AG09319 (cell line): ENCODE results near the gene HIF3A.
A peak's percentile ranks its signal among the peaks of the same experiment; 100 is the strongest.

Source experiments
- DNase-seq: peaks from one replicate; pipeline ENCODE4 v3.0.0-alpha.2; 2010; ENCODE audit warnings: low read depth; ENCODE audit errors: extremely low read depth
- TF ChIP-seq, protein P1 (sequence below): IDR thresholded peaks from 2 replicates; pipeline ENCODE4 v1.5.1; 2011; ENCODE audit warnings: low read depth, mild to moderate bottlenecking, inconsistent platforms, low read length, moderate library complexity

Gene HIF3A

DNA sequence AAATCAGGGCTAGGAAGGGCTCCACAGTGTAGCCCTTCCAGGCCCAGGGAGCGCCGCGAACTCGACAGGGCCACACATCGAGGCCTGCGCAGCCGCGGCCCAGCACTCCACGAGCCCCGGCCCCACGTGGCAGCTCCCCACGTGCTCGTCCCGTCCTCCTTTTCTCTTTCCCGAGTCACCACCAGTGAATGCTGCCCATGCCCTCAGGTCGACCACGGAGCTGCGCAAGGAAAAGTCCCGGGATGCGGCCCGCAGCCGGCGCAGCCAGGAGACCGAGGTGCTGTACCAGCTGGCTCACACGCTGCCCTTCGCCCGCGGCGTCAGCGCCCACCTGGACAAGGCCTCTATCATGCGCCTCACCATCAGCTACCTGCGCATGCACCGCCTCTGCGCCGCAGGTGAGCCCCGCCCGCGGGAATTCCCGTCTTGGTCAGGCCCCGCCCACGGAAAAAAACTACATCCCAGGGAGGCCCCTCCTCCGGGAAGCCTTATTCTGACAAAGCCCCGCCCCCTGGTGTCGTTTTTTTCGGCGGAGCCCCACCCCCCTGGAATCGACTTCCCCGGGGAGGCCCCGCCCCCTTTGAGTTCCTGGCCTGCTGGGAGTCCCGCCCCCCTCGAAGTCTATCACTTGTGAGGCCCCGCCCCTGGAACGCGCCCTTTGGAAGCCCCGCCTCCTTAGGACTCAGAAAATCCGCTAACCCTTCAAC is 7.0 kb downstream of the HIF3A start:
- TF ChIP-seq, protein P1, sequence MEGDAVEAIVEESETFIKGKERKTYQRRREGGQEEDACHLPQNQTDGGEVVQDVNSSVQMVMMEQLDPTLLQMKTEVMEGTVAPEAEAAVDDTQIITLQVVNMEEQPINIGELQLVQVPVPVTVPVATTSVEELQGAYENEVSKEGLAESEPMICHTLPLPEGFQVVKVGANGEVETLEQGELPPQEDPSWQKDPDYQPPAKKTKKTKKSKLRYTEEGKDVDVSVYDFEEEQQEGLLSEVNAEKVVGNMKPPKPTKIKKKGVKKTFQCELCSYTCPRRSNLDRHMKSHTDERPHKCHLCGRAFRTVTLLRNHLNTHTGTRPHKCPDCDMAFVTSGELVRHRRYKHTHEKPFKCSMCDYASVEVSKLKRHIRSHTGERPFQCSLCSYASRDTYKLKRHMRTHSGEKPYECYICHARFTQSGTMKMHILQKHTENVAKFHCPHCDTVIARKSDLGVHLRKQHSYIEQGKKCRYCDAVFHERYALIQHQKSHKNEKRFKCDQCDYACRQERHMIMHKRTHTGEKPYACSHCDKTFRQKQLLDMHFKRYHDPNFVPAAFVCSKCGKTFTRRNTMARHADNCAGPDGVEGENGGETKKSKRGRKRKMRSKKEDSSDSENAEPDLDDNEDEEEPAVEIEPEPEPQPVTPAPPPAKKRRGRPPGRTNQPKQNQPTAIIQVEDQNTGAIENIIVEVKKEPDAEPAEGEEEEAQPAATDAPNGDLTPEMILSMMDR = no peak
- no peak for DNase-seq

DNA sequence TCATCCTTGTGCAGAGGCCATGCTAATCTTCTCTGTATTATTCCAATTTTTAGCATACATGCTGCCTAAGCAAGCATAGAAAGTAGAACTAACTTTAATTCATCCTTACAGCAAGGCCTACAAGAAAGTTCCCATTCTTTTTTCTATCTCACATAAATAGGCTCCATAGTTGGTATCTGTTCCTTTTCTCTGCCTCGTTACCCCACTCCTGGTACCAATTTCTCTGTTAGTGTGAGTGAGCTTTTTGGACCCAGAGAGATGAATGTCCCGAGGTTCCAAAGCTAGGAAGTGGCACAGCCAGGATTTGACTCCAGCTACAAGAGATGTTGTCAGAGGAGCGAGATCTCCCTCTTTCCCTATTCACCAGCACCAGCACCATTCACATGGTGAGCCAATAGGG is 9.7 kb downstream of the HIF3A start:
- no peak for DNase-seq
- TF ChIP-seq, protein P1 = no peak

DNA sequence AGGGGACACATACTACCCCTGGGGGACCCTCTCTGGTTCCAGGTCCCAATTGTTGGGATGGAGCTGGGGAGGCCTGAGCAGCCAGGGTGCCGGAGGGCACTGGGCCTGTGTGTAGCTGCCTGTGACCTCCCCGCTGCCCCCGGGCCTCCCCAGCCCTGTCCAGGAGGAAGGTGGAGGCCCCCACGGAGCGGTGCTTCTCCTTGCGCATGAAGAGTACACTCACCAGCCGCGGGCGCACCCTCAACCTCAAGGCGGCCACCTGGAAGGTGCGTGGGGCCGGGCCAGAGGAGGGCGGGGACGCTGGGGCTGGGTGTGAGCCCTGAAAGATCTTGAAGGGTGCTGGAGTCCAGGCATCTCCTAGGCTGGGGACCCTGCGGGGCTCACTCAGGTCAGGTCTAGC is 11.7 kb downstream of the HIF3A start:
- no peak for DNase-seq
- TF ChIP-seq, protein P1 = no peak

DNA sequence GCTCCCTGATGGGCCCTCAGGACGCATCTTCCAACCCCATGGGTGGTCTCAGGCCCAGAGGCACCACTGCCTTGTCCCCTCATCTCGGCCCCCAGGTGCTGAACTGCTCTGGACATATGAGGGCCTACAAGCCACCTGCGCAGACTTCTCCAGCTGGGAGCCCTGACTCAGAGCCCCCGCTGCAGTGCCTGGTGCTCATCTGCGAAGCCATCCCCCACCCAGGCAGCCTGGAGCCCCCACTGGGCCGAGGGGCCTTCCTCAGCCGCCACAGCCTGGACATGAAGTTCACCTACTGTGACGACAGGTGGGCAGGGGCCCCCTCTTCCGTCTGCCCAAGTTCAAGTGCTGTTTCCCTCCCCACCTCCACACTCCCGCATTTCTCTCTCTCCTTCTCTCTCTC is 12.2 kb downstream of the HIF3A start:
- TF ChIP-seq, protein P1 = no peak
- no peak for DNase-seq

DNA sequence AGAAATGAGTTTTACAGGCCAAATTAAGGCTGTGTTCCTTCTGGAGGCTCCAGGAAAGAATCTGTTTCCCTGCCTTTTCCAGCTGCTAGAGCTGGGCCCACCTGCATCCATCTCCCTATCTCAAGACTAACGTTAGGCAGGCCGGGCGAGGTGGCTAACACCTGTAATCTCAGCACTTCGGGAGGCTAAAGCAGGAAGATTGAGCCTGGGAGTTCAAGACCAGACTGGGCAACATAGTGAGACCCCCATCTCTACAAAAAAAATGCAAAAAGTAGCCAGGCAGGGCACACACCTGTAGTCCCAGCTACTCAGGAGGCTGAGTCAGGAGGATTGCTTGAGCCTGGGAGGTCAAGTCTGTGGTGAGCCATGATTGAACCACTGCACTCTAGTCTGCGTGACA is 14.6 kb downstream of the HIF3A start:
- DNase-seq = no peak
- TF ChIP-seq, protein P1 = no peak

DNA sequence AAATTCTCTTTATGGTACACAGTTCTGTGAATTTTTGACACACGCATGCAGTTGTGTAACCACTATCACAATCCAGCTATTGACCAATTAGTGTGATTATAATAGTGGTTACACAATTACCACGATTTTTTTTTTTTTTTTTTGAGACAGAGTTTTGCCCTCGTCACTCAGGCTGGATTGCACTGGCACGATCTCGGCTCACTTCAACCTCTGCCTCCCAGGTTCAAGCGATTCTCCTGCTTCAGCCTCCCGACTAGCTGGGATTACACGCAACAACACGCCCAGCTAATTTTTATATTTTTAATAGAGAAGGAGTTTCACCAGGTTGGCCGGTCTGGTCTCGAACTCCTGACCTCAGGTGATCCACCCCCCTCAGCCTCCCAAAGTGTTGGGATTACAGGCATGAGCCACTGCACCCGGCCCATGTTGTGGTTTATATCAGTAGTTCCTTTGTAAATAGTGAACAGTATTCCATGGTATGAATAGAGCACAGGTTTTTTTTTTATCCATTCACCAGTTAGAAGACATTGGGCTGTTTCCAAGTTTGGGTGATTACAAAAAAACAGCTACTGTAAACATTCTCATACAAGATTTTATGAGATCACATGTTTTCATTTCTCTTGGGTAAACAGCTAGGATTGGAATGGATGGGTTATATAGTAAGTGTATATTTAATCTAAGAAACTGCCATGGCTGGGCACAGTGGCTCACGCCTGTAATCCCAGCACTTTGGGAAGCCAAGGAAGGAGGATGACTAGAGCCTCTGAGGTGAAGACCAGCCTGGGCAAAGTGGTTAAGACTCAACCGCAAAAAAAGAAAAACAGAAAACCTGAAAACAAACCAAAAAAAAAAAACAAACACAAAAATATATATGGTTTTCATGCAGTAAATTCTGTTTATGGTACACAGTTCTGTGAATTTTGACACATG is 17.0 kb downstream of the HIF3A start:
- DNase-seq = peak; percentile 12

DNA sequence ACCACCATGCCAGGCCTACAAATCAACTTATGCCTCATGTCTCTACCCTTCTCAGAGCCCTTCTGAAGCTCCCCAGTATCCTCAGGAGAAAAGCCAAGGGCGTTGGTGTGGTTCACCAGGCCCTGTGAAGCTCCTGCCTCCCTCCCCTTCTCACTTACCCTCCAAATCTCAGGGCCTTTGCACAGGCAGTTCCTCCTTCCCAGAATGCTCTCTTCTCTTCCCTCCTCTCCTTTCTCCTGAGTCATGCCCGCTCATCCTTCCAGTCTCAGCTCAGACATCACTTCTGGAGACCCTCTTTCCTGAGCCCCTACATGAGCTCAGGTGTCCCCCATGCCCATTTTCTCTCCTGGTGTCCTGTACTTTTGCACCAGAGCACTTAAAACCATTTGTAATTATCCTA is 20.5 kb downstream of the HIF3A start:
- no peak for DNase-seq
- TF ChIP-seq, protein P1 = no peak
